AG10803 (cell line): Measurements from ENCODE around the gene PXK.
A peak's percentile ranks its signal among the peaks of the same experiment; 100 is the strongest.

Source experiments
- DNase-seq: peaks from one replicate; pipeline ENCODE4 v3.0.0; 2010; ENCODE audit warnings: low read depth
- H3K4me3 ChIP-seq: 2 replicates; pipeline ENCODE4 v1.5.1; 2011; ENCODE audit warnings: mild to moderate bottlenecking, low read length, control low read depth
- TF ChIP-seq, protein P1 (sequence below): conservative IDR thresholded peaks from 2 replicates; pipeline ENCODE4 v1.5.1; 2011; ENCODE audit warnings: mild to moderate bottlenecking, low read length, control low read depth, inconsistent platforms

Gene PXK

DNA sequence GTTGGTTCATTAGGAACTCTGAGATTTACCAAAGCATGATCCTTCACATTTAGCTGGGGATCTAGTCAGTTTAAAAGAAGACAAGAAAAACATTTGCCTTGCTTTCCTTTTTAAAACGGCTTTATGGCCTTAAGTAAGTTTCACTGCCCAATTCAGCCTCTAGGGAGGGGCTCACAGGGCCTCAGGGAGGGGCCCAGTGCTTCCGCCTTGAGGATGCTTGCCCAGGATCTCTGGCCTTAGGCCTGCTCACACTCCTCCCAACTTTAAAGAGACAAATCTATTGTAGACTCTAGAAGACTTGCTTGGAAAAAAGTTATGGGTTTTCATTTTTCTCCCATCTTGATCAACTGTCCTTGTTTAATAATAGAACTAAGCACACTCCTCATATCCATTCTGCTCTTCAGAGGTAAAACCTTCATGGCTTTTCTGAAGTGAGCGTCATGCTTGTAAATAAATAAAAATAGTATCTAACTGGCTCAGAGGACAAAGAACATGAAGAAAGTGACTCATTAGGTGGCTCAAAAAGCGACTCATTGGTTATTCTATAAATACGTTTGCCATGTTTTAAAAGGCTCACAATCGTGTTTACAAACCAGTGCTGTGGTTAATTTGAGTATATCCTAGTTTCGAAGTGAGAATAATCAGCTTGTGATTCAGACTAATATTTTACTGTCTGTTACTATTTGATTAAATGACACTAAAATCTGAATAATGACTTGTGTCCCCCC lies 87.3 kb downstream of the PXK start:
- H3K4me3 ChIP-seq: no peak overlapping the region
- DNase-seq: peak; percentile 51

DNA sequence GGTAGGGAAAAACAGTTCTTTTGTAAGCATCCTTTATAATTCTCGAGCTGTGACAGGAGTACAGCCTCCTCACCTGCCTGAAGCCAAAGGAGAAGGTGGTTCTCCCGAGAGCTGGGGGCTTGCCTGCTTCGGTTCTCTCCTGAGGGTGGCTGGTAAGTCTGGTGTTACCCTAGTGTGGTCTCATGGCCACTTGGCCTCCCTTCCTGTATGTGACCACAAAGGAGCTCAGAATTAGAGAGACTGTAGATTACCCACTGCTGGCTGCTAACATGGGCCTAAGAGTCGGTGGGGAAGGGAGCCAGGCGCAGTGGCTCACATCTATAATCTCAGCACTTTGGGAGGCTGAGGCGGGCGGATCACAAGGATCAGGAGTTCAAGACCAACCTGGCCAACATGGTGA lies 88.3 kb downstream of the PXK start:
- no peak for DNase-seq
- TF ChIP-seq, protein P1, sequence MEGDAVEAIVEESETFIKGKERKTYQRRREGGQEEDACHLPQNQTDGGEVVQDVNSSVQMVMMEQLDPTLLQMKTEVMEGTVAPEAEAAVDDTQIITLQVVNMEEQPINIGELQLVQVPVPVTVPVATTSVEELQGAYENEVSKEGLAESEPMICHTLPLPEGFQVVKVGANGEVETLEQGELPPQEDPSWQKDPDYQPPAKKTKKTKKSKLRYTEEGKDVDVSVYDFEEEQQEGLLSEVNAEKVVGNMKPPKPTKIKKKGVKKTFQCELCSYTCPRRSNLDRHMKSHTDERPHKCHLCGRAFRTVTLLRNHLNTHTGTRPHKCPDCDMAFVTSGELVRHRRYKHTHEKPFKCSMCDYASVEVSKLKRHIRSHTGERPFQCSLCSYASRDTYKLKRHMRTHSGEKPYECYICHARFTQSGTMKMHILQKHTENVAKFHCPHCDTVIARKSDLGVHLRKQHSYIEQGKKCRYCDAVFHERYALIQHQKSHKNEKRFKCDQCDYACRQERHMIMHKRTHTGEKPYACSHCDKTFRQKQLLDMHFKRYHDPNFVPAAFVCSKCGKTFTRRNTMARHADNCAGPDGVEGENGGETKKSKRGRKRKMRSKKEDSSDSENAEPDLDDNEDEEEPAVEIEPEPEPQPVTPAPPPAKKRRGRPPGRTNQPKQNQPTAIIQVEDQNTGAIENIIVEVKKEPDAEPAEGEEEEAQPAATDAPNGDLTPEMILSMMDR: no peak
- no peak overlapping the region for H3K4me3 ChIP-seq

More for the DNA sequence above, 87.3 kb downstream of the PXK start:
- TF ChIP-seq, protein P1: peak; percentile 16; the same call in 1 of the 2 replicates

DNA sequence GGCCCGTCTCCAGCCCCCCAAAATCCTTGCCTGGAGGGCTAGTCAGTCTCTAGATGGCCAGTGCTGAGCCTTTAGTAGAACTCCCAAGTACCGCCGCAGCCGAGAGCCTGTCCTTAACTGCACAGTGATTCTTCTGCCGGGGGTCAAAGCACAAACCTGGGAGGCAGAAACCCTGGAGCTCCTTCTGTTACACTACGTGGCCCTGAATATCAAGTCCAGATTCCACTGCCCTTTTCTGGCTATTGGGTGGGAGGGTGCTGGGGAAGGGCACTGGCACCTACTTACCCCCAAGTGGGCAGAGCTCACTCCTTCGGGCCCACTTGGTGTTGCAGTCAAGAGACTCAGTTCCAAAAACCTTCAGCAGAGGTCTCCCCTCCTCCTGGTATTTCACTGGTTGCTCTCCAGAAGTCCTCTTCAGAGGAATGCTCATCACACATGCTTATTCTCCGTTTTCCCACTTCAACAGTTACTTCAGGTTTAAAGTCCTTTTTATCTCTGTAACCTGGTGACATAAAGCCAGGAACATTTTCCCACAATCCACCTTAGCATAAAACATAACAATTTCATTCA lies 90.1 kb downstream of the PXK start:
- peak; percentile 35 for DNase-seq
- no peak overlapping the region for H3K4me3 ChIP-seq
- TF ChIP-seq, protein P1: peak; percentile 45

DNA sequence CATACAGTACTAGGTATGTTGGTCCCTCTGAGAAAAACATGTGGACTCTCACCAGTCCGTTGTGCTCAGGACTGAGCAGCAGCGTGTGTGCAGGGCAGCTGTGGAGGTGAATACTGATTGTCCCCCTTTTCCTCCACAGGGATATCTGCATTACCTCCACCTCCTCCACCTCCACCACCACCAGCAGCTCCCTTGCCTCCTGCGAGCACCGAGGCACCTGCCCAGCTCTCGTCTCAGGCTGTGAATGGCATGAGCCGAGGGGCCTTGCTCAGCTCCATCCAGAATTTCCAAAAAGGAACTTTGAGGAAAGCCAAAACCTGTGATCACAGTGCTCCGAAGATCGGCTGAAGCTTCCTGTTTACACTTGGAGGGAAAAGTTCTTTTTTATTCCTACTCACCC lies 91.9 kb downstream of the PXK start:
- no peak for DNase-seq
- TF ChIP-seq, protein P1: no peak
- H3K4me3 ChIP-seq: no peak overlapping the region

DNA sequence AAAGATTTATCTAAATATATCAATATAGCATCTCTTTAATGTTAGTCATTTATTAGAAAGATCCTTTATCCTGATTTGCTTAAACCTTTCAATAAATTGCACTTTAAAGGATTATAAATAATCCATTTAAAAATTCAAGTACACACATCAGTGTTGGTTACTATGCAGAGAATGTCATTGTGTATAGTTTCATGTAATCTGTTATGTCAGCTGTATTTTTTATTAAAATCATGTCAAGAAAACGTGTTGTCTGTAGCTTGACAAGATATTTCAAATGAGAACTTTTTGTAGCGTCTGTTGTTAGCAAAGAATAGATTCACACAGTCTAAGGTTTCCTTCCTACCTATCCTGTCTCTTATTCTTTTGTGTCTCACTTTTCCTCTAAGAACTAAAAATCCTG lies 93.1 kb downstream of the PXK start:
- no peak for DNase-seq
- H3K4me3 ChIP-seq: no peak overlapping the region
- TF ChIP-seq, protein P1: no peak

DNA sequence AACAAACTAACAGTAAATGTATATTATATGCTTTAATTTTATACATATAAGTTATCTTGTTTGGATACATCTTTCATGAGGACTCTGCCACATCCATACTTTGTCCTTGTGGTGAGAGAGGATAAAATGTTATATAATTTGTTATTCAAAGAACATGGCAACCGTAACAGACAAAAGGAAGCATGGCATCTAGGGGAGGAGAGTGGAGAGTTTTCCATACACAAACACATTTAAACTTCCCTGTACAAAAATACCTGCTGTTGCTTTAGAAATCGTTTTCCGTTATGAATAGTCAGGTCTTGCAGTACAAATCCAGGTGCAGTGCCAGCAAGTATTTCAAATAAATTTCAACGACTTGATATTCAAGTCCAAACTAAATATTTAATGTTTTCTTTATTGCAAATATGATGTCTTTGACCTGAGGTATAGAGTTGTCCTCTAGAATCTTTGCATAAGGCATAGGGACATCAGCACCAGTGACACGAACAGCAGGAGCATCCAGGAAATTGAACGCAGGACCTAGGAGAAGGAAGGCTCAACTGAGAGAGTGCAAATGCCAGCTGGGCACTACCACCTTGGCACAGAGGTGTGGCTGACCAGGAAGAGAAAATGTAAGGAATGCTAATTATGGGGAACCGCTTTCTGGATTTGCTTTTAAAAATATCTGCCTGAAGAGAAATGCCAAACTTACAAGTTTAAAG lies 95.1 kb downstream of the PXK start:
- DNase-seq: no peak
- TF ChIP-seq, protein P1: no peak
- H3K4me3 ChIP-seq: no peak overlapping the region
